ENCODE data around the gene WNT6.
"Not testable (repeated sequence)": the region's sequence is repeated elsewhere in the genome, so short reads cannot be mapped to it uniquely, and the experiment has no call there.

Gene WNT6

GRCh38 chr2:218830526-218831306 lies 28.9 kb upstream of the WNT6 start:
- no peak for DNase-seq

DNA sequence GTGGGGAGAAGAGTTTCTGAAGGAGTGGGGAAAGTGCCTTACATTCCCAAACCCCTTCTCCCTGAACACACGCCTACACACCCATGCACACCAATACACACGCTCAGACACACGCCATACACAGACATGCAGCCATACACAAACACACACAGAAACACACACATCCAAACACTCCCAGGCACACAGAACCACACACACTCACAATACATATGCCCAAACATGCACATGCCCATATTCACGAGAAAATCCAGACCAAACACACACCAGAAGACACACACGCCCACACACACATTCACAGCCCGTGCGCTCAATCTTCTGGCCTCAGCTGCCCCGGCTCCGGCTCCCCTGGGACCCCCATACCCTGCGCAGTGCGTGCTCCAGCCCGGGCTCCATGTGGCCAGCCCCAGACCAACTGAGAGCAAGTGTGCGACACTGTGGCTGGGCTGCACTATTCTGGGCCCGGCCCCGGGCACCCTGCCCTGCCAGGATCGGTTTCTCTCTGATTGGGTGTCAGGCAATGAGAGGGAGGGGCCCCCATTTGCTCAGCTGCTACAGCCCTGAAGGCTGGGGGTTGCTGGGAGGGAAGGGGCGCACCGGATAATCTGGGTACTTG lies 28.1 kb upstream of the WNT6 start, which contains the start of gene PRKAG3:
PRKAG3 (minus strand) TSS at position 426 of the 613 bp plus-strand sequence.
- no peak for DNase-seq

- no peak for DNase-seq
Measured at GRCh38 chr2:218832081-218832480, 27.5 kb upstream of the WNT6 start.

DNA sequence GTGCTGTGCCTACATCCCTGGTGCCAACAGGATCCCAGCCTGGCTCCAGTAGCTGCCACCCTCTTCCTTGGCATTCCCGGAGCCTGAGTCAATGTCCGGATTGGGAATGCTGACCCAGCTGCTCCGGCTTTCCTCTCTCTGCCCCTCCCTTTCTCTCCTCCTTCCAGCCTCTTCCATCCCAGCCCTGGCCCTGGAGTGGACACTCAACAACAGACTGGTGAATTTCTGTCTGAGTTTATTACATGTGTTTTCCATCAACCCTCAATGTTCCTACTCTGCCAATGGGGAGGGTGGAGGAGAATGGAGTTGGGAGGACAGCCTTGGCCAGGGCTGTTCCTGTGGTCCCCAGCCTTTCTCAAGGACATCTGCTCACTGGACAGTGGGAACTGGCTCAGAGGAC lies 27.1 kb upstream of the WNT6 start:
- no peak for DNase-seq

GRCh38 chr2:218833023-218833609 lies 26.5 kb upstream of the WNT6 start:
- DNase-seq = no peak

DNA sequence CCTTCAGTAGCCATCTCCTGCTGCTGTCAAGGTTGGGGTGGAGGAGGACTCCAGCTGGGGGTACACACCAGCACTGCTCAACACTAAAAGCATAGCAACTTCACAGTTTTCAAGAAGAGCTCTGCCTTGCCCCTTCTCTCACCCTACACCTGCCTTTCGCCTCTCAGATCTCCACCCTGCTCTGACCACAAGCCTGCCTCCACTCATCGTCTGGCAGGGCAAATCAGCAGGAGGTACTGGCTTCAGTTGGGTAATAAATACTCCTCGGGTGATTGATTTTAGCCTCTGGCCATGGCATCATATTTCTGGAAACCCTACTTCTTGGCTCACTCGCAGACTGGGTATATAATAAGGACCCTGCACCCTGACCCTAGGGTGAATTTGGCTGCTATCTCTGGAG lies 24.9 kb upstream of the WNT6 start:
- no peak for DNase-seq

DNA sequence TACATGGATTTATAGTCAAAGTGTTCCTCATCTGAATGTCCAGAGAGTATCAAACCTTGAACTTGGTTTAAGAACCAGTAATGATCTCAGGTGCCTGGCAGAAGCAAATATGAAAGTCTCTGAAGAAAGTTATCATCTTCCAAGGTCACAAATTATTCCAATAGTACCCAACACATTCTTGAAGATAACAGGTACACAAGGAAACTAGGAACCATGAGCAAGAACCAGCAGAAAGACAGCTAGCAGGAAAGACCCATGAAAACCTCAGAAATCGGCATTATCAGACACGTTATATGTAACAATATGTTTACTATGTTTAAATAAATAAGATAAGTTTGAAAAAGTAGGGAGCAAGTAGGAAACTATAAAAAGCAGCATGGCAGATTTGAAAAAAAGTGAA lies 22.1 kb upstream of the WNT6 start:
- no peak for DNase-seq

- DNase-seq = no peak
Measured at GRCh38 chr2:218839430-218839829, 20.2 kb upstream of the WNT6 start.

DNA sequence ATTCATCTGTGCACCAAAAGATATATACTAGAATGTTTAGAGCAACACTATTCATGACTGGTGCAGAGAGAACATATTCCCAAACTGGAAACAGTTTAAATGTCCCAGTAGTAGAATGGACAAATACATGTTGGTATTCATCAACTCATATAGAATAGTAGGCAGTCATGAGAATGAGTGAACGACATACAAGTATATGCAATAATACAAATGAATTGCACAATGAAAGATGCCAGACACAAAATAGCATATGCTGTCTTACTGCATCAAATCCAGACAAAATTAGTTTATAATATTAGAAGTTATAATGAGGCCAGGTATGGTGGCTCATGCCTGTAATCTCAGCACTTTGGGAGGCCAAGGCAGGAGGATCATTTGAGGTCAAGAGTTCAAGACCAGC lies 19.7 kb upstream of the WNT6 start:
- no peak for DNase-seq

GRCh38 chr2:218844334-218844733 lies 15.3 kb upstream of the WNT6 start:
- DNase-seq = not testable (repeated sequence)

DNA sequence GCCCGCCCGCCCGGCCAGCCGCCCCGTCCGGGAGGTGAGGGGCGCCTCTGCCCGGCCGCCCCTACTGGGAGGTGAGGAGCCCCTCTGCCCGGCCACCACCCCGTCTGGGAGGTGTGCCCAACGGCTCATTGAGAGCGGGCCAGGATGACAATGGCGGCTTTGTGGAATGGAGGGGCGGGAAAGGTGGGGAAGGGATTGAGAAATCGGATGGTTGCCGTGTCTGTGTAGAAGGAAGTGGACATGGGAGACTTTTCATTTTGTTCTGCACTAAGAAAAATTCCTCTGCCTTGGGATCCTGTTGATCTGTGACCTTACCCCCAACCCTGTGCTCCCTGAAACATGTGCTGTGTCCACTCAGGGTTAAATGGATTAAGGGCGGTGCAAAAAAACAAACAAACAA lies 12.6 kb upstream of the WNT6 start:
- not testable (repeated sequence) for DNase-seq

DNA sequence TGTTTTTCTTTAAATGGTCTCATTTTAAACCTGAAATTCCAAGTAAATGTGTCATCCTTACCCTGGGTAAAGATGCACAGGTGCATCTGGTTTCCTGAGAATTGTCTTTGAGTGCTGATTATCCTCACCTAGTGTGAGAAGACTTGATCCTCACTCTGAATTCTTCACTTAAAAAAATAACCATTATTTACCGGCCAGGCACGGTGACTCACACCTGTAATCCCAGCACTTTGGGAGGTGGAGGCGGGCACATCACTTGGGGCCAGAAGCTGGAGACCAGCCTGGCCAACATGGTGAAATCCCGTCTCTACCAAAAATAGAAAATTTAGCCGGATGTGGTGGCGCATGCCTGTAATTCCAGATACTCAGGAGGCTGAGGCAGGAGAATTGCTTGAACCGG lies 9.9 kb upstream of the WNT6 start:
- no peak for DNase-seq

DNA sequence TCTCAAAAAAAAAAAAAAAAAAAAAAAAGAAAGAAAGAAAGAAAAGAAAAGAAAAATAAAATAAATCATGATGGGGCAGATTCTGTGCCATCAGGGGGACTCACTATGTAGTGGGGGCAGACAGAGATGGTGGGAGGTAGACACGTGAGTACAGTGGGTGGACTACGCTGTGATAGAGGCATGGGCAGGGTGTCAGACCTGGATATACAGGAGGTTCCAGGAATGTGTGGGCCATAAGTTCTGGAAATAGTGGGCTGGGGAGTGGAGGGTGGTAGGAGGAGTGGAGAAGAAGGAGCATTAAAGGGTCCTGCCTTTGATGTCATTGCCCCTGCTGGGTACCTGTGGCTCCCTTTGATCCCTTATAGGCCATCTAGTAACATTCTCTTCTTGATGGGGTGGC lies 8.8 kb upstream of the WNT6 start:
- DNase-seq = no peak

DNA sequence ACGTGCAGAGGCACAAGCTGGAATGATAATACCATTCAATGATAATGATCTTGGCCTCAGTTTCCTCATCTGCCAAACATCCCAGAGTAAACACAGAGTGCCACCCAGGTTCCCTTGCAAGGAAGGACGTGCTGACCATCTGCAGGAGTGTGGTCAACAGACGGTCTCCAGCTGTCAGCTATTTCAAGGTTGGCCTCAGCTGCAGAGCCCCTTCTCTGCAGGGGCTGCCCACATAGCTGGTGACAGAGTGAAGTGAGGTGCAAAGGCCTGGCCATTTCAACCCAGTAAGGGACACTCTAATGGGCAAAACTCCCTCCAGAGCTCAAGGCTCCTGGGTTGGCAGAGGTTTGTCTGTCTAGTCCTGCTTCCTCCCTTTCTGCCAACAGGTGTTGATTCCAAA lies 8.3 kb upstream of the WNT6 start:
- DNase-seq = no peak

- DNase-seq = no peak
Measured at GRCh38 chr2:218852911-218853667, 6.5 kb upstream of the WNT6 start.

DNA sequence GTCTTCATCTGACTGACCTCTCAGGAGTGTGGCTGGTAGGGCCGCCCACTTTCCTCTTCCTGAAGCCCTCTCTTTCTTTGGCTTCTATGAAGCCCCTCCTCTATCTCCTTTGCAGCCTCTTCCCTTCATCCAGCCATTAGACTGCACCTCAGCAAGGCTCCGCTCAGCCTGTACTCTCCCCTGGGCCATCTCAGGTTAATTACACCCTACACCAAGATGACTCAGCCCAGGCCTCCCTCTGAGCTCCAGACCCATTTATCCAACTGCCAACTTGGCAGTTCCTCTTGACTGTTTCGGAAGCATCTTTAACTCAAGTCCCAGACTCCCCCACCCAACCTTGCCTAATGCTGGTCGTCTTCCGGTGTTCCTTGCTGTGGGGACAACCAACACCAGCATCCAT lies 5.8 kb upstream of the WNT6 start:
- DNase-seq = no peak

GRCh38 chr2:218854860-218855259 lies 4.7 kb upstream of the WNT6 start:
- DNase-seq = no peak

- DNase-seq = no peak
Measured at GRCh38 chr2:218855305-218856166, 4.1 kb upstream of the WNT6 start.

GRCh38 chr2:218856167-218856895 lies 3.3 kb upstream of the WNT6 start:
- DNase-seq = no peak

GRCh38 chr2:218856896-218857243 lies 2.7 kb upstream of the WNT6 start:
- DNase-seq = no peak

GRCh38 chr2:218857371-218858137 lies 2.1 kb upstream of the WNT6 start:
- DNase-seq = no peak
